CD4-positive, alpha-beta T cell treated with Interferon alpha-2 for 1 hour (primary cell): ENCODE data around the gene GSKIP.
A peak's percentile ranks its signal among the peaks of the same experiment; 100 is the strongest.

ENCODE experiments used
- DNase-seq, 2 donors: peaks; one replicate each; pipeline ENCODE4 v3.0.0-alpha.2; 2020 to 2022

The GSKIP gene

GRCh38 chr14:96383445-96383844, 20.1 kb downstream of the GSKIP start:
- no peak for DNase-seq

- no peak for DNase-seq
These were observed 20.7 kb downstream of the GSKIP start for GRCh38 chr14:96384053-96384452.

GRCh38 chr14:96384740-96385139, 21.4 kb downstream of the GSKIP start:
- DNase-seq, result no peak

GRCh38 chr14:96385385-96385784, 22.1 kb downstream of the GSKIP start:
- no peak for DNase-seq

GRCh38 chr14:96390965-96391292, 27.6 kb downstream of the GSKIP start:
- DNase-seq, result no peak

GRCh38 chr14:96391293-96392118, 28.2 kb downstream of the GSKIP start:
- peak; percentile 99 to 100 for DNase-seq

- DNase-seq, result no peak
These were observed 29.9 kb downstream of the GSKIP start for GRCh38 chr14:96393071-96393691.

GRCh38 chr14:96394047-96394815, 30.9 kb downstream of the GSKIP start:
- no peak for DNase-seq

- DNase-seq, result no peak
These were observed 35.1 kb downstream of the GSKIP start for GRCh38 chr14:96398432-96398831.

GRCh38 chr14:96398921-96399320, 35.6 kb downstream of the GSKIP start:
- no peak for DNase-seq

- no peak for DNase-seq
These were observed 36.1 kb downstream of the GSKIP start for GRCh38 chr14:96399405-96399804.

GRCh38 chr14:96400495-96400894, 37.2 kb downstream of the GSKIP start:
- DNase-seq, result no peak

- DNase-seq, result no peak
These were observed 40.1 kb downstream of the GSKIP start for GRCh38 chr14:96403409-96403808.

GRCh38 chr14:96405677-96406076, 42.4 kb downstream of the GSKIP start:
- DNase-seq, result no peak

GRCh38 chr14:96407935-96408570, 44.7 kb downstream of the GSKIP start:
- DNase-seq, result no peak

- no peak for DNase-seq
These were observed 45.3 kb downstream of the GSKIP start for GRCh38 chr14:96408608-96409007.

GRCh38 chr14:96409701-96410100, 46.4 kb downstream of the GSKIP start:
- no peak for DNase-seq

GRCh38 chr14:96410119-96410518, 46.8 kb downstream of the GSKIP start:
- DNase-seq, result no peak

GRCh38 chr14:96413526-96413925, 50.2 kb downstream of the GSKIP start:
- DNase-seq, result no peak

- DNase-seq, result no peak
These were observed 52.2 kb downstream of the GSKIP start for GRCh38 chr14:96415559-96415958.

- no peak for DNase-seq
These were observed 53.0 kb downstream of the GSKIP start for GRCh38 chr14:96416292-96416691.

GRCh38 chr14:96417254-96417653, 53.9 kb downstream of the GSKIP start:
- no peak for DNase-seq

GRCh38 chr14:96418075-96418474, 54.7 kb downstream of the GSKIP start:
- no peak for DNase-seq
